Measurements from ENCODE around the gene SNU13.

GRCh38 chr22:41660416-41660815 is 28.3 kb downstream of the SNU13 start:
- TF ChIP-seq, protein P1, sequence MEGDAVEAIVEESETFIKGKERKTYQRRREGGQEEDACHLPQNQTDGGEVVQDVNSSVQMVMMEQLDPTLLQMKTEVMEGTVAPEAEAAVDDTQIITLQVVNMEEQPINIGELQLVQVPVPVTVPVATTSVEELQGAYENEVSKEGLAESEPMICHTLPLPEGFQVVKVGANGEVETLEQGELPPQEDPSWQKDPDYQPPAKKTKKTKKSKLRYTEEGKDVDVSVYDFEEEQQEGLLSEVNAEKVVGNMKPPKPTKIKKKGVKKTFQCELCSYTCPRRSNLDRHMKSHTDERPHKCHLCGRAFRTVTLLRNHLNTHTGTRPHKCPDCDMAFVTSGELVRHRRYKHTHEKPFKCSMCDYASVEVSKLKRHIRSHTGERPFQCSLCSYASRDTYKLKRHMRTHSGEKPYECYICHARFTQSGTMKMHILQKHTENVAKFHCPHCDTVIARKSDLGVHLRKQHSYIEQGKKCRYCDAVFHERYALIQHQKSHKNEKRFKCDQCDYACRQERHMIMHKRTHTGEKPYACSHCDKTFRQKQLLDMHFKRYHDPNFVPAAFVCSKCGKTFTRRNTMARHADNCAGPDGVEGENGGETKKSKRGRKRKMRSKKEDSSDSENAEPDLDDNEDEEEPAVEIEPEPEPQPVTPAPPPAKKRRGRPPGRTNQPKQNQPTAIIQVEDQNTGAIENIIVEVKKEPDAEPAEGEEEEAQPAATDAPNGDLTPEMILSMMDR (IDR thresholded peaks at IDR 0.05; ENCODE audit: borderline replicate concordance, extremely low read depth, low read length, poor library complexity, severe bottlenecking) = no peak
- TF ChIP-seq EZH2 (IDR thresholded peaks at IDR 0.05; ENCODE audit: borderline replicate concordance, low read depth, low read length, severe bottlenecking) = no peak
